GM18909 (cell line): ENCODE results near the gene AMBRA1.
"Not testable (repeated sequence)": the region's sequence is repeated elsewhere in the genome, so short reads cannot be mapped to it uniquely, and the experiment has no call there.

Source experiments
- ATAC-seq: cut with Tn5 transposase; IDR thresholded peaks from one replicate; pipeline ENCODE4 v1.9.1; 2021; ENCODE audit warnings: mild to moderate bottlenecking; ENCODE audit not compliant: unreplicated experiment, poor library complexity

Gene AMBRA1

GRCh38 chr11:46387919-46388618 is 205.8 kb downstream of the AMBRA1 start:
- ATAC-seq, result no peak

- no peak for ATAC-seq
These were observed 206.4 kb downstream of the AMBRA1 start for GRCh38 chr11:46387456-46387855.

GRCh38 chr11:46386674-46387073 is 207.1 kb downstream of the AMBRA1 start:
- no peak for ATAC-seq

- no peak for ATAC-seq
These were observed 207.7 kb downstream of the AMBRA1 start for GRCh38 chr11:46386005-46386578.

GRCh38 chr11:46385169-46386004 is 208.4 kb downstream of the AMBRA1 start:
- ATAC-seq, result no peak

GRCh38 chr11:46383974-46384701 is 209.7 kb downstream of the AMBRA1 start:
- no peak for ATAC-seq

GRCh38 chr11:46383404-46383758 is 210.4 kb downstream of the AMBRA1 start:
- ATAC-seq, result no peak

- no peak for ATAC-seq
These were observed 211.0 kb downstream of the AMBRA1 start for GRCh38 chr11:46382646-46383403.

- ATAC-seq, result no peak
These were observed 211.8 kb downstream of the AMBRA1 start for GRCh38 chr11:46381819-46382645.

- no peak for ATAC-seq
These were observed 212.6 kb downstream of the AMBRA1 start, which contains the start of gene MDK for GRCh38 chr11:46381048-46381818. Gene MDK (plus strand): TSS chr11:46381669. CDS start chr11:46382058, 389 bp downstream.

- ATAC-seq, result no peak
These were observed 213.3 kb downstream of the AMBRA1 start for GRCh38 chr11:46380340-46381047.

- ATAC-seq, result not testable (repeated sequence)
These were observed 214.1 kb downstream of the AMBRA1 start for GRCh38 chr11:46379482-46380293.

- no peak for ATAC-seq
These were observed 214.9 kb downstream of the AMBRA1 start for GRCh38 chr11:46378811-46379481.

- no peak for ATAC-seq
These were observed 215.5 kb downstream of the AMBRA1 start for GRCh38 chr11:46378296-46378695.

GRCh38 chr11:46377831-46378230 is 216.0 kb downstream of the AMBRA1 start:
- no peak for ATAC-seq

GRCh38 chr11:46377290-46377689 is 216.5 kb downstream of the AMBRA1 start:
- ATAC-seq, result no peak
